Stimulated activated effector memory CD8-positive, alpha-beta T cell treated with anti-CD3 and anti-CD28 coated beads, Interleukin-12 subunit alpha, Interleukin-12 subunit beta, amount 100 ng/mL, for 72 hours (primary cell): ENCODE measurements around the gene EMC9.
"Not testable (repeated sequence)": the region's sequence is repeated elsewhere in the genome, so short reads cannot be mapped to it uniquely, and the experiment has no call there.

Experiments
- ATAC-seq: fragments of 150-1000 bp; cut with Tn5 transposase; 2 replicates; pipeline ENCODE4 v1.10.0; 2021
- DNase-seq, 2 donors: peaks; one replicate each; pipeline ENCODE4 v3.0.0; 2021 to 2022; ENCODE audit warnings: low spot score in 2 of 2
- H3K27ac Mint-ChIP-seq: one replicate; pipeline ENCODE4 v1.8.0; 2022; ENCODE audit warnings: mild to moderate bottlenecking, mixed read lengths
- H3K36me3 Mint-ChIP-seq: one replicate; pipeline ENCODE4 v1.8.0; 2022; ENCODE audit warnings: mild to moderate bottlenecking, mixed read lengths
- H3K4me1 Mint-ChIP-seq: one replicate; pipeline ENCODE4 v1.8.0; 2022; ENCODE audit warnings: mixed read lengths
- H3K4me3 Mint-ChIP-seq: one replicate; pipeline ENCODE4 v1.8.0; 2022; ENCODE audit warnings: mild to moderate bottlenecking, mixed read lengths
- H3K9me3 Mint-ChIP-seq: one replicate; pipeline ENCODE4 v1.8.0; 2022; ENCODE audit warnings: mixed read lengths

Gene EMC9

DNA sequence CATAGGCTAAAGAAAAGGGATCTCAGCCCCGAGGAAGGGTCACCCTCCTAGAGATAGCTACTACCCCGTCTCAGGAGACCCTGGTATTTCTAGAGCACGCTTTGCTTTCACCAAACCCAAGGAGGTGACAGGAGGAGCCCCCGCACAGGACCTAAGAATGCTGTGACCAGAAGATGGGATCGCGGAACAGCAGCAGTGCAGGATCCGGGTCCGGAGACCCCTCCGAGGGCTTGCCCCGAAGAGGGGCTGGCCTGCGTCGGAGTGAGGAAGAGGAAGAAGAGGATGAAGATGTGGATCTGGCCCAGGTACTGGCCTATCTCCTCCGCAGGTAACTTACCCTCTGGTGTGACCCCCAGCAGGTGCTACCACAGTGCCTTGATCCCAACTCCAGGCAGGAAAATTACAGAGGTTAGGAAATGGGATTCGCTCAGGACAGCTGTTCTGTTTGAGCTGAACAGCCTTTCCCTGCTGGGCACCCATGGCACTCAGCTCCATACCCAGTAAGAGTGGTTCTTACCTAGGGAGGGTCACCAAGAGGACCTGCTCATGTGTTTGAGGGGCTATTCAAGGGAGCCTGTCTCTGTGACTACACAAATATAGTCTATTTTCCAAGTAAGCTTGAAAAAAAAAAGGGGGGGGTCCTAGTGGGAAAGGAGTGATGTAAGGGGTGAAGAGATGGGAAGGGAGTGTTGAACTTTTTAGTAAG, 25.8 kb downstream of the EMC9 start:
- Mint-ChIP-seq H3K27ac (peak overlapping the region; percentile 98), H3K9me3 (no peaks in the 10 kb centered on the region)
- ATAC-seq: no peak

DNA sequence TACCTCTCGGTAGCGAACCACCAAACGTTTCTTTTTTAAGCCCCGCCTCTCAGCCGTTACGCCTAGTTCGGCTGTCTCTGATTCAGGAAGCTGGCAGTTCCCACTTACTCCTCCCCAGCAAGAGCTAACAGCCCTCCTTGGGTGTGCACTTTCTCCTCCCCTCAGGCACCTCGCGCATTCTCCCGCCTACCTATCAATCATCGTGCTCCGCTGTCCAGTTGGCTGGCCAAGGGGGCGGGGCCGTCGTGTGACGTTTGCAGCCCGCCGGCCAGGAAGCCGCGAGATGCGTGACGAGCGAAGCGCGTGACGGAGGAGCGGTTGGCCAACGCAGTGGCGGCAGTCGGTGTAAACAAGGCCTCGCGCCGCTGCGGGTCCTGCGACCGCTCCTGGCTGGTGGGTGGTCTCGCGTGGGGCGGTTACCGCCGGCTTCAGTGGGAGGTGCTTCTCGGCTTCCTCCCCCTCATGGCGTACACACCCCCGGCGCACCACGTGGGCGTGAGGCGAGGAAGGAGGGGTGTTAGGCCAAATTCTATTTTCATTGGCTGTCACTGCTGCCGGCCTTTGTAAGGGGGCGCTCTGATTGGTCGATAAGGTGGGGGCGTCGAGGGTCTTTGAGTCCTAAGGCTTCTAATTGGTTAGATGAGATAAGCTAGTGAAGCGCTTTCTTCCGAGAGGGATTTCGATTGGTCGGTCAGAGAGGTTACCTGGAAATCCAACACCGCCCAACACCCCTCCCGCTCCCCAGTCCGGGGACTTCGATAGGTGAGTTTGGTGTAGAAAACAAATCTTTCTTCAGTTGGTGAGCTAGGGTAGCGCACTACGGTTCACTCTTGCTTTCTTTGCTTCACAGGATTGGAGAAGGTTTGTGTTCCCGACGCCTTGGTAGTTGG, 26.6 kb downstream of the EMC9 start, which contains the start of the genes DCAF11 and NRL:
TSS of gene DCAF11 (plus strand) at position 246 of the 890 bp plus-strand sequence. CDS start 818 bp downstream, outside the sequence.
TSS of gene NRL (minus strand) at position 418 of the 890 bp plus-strand sequence. CDS start 32,101 bp downstream, outside the sequence.
- DNase-seq: peak; percentile 98 to 99
- peak; percentile 93 for ATAC-seq
- Mint-ChIP-seq H3K9me3 (no peaks in the 10 kb centered on the region), H3K36me3 (peaks cover 60% of the 10 kb centered on the region), H3K4me1 (peaks cover 24% of the 10 kb centered on the region), H3K27ac (peak within 1 kb of the TSS; percentile 98), H3K4me3 (peak within 1 kb of the TSS; percentile 94)

More for the DNA sequence above, 25.8 kb downstream of the EMC9 start:
- Mint-ChIP-seq H3K4me1 (peaks cover 24% of the 10 kb centered on the region), H3K36me3 (peaks cover 68% of the 10 kb centered on the region), H3K4me3 (peak overlapping the region; percentile 94)
- DNase-seq: no peak

DNA sequence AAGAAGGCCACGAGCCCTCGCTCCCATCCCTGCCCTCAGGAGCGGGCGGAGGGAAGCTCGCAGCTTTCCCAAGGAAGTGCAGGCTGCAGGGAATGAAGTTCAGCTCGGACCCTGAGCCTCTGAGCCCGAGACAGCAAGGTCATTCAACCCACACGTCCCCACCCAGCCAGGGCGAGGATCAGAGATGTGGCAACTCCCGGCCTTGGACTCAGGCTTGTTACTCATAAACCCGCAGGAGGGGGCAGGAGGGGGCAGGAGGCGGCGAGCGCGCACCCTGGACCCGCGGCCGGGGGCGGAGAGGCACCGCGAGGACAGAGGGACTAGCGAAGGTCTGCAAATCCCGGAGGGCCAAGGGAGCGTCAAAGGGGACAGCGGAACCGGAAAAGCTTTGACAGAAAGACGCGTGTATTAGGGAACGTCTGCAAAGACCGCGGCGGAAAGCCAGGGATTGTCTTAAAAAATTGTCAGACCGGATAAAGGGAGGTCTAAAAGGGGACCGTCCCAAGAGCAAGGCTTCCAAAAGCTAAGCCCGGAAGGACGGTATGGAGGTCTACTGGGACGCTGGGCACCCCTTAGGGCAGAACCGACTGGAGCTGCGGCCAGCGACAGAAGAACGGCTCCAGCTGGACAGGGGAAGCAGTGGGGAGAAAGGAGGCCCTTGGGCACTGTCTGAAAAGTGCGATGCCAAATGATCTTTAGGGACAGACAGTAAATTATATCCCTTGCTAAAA, 27.4 kb downstream of the EMC9 start:
- peak; percentile 49 for ATAC-seq
- peak overlapping the region; percentile 98 for H3K27ac Mint-ChIP-seq
- no peaks in the 10 kb centered on the region for H3K9me3 Mint-ChIP-seq
- DNase-seq: peak in 1 of 2 donors; percentile 64
- H3K4me1 Mint-ChIP-seq: peaks cover 27% of the 10 kb centered on the region
- H3K36me3 Mint-ChIP-seq: peaks cover 51% of the 10 kb centered on the region
- H3K4me3 Mint-ChIP-seq: peak overlapping the region; percentile 94

DNA sequence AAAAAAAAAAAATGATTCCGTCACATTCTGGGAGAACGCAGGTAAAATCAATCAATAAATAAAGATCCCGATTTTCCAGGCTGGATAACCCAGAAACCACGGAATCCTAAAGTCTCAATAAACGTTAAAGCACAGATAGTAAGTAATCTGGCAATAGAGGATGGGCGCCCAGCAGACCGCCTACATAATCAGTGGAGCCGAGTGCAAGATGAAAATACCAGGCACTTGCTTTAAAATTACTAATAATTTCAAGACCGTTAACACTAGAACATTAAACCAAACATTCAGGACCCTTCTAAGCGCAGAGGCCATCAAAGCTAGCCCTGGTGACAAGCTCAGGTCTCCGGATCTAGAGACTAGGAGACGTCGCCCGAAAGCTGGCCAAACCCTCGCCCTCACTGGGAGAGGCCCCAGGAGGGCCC, 28.0 kb downstream of the EMC9 start:
- H3K4me3 Mint-ChIP-seq: peak overlapping the region; percentile 94
- H3K9me3 Mint-ChIP-seq: no peaks in the 10 kb centered on the region
- DNase-seq (no peak), ATAC-seq (no peak)
- peaks cover 28% of the 10 kb centered on the region for H3K4me1 Mint-ChIP-seq
- H3K36me3 Mint-ChIP-seq: peaks cover 46% of the 10 kb centered on the region
- peak overlapping the region; percentile 98 for H3K27ac Mint-ChIP-seq

DNA sequence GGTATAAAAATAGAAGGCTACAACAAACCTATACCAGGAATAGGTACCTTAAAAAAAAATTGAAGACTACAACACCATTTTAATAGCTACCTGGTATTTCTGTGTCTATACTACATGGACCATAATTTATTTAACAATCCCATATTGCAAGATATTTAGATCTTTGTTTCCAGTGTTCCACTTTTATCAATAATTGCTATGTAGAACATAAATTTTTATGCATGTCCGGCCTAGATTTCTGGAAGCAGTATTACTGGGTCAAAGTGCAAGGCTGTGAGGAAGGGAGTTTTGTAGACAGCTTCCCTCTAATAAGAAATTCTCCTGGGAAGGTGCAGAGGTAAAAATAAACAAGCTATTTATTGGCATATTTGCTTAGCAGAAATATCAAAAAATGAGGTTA, 30.9 kb downstream of the EMC9 start:
- H3K36me3 Mint-ChIP-seq: peaks cover 20% of the 10 kb centered on the region
- no peak overlapping the region for H3K4me3 Mint-ChIP-seq
- no peak for DNase-seq
- ATAC-seq: no peak
- H3K27ac Mint-ChIP-seq: no peak overlapping the region
- peaks cover 21% of the 10 kb centered on the region for H3K4me1 Mint-ChIP-seq
- H3K9me3 Mint-ChIP-seq: no peaks in the 10 kb centered on the region

DNA sequence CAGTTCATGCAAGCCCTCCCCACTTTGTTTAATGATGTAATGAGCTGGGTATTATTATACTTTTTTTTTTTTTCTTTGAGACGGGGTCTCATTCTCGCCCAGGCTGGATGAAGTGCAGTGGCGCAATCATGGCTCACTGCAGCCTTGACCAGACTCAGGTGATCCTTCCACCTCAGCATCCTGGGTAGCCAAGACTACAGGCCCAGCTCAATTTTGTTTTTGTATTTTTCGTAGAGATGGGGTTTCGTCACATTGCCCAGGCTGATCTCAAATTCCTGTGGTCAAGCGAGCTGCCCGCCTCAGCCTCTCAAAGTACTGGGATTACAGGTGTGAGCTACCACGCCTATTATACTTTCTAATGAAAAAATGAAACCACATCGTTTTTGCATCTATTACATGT, 31.3 kb downstream of the EMC9 start:
- no peak overlapping the region for H3K27ac Mint-ChIP-seq

DNA sequence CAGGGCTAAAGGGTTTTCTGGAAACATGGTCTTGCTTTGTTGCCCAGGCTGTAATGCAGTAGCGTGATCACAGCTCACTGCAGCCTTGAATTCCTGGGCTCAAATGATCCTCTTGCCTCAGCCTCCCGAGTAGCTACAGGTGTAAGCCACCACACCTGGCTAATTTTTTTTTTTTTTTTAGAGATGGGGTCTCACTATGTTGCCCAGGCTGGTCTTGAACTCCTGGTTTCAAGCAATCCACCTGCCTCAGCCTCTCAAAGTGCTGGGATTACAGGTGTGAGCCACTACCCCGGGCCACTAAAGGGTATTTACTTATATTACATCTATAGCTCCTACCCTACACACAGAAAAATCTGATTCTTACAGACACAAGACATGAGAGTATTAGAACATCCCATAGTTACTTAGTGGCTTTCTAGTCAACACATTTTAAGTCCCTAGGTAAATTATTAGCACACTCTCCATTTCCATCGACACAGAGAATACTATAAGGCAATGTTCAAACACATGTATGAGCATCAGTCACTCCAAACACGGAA, 33.0 kb downstream of the EMC9 start:
- ATAC-seq (no peak), DNase-seq (no peak)
- H3K4me3 Mint-ChIP-seq: peak overlapping the region; percentile 31
- H3K36me3 Mint-ChIP-seq: peaks cover 15% of the 10 kb centered on the region
- no peaks in the 10 kb centered on the region for H3K9me3 Mint-ChIP-seq
- H3K27ac Mint-ChIP-seq: peak overlapping the region; percentile 72
- H3K4me1 Mint-ChIP-seq: peaks cover 17% of the 10 kb centered on the region

More for the DNA sequence above, 31.3 kb downstream of the EMC9 start:
- DNase-seq: no peak
- Mint-ChIP-seq H3K9me3 (no peaks in the 10 kb centered on the region), H3K36me3 (peaks cover 16% of the 10 kb centered on the region), H3K4me1 (peaks cover 17% of the 10 kb centered on the region), H3K4me3 (no peak overlapping the region)
- no peak for ATAC-seq

DNA sequence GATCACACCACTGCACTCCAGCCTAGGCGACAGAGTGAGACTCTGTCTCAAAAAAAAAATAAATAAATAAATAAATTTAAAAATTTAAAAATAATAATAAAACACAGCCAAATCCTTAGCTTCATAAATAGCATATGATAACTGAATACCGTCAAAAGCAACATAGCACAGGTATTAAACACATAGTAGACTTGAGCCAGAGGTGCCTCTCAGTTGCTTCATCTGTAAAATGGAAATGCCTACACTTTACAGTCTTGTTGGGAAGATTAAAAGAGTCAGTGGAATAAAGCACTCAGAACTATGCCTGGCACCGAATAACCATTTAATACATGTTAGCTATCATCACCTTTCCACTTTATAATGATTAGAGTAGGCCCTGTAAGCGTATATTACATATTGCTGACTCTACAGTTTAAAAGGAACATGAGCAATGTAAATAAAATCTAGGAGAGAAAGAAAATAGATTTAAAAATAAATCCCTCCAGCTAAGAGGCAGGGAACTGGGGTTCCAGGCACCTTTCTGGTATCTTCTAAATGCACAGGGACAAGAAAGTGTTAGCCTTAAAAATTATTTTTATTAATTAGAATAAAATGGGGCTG, 34.6 kb downstream of the EMC9 start:
- Mint-ChIP-seq H3K36me3 (peaks cover 30% of the 10 kb centered on the region), H3K4me1 (peaks cover 17% of the 10 kb centered on the region), H3K9me3 (no peaks in the 10 kb centered on the region), H3K4me3 (no peak overlapping the region), H3K27ac (no peak overlapping the region)
- DNase-seq: no peak
- no peak for ATAC-seq

DNA sequence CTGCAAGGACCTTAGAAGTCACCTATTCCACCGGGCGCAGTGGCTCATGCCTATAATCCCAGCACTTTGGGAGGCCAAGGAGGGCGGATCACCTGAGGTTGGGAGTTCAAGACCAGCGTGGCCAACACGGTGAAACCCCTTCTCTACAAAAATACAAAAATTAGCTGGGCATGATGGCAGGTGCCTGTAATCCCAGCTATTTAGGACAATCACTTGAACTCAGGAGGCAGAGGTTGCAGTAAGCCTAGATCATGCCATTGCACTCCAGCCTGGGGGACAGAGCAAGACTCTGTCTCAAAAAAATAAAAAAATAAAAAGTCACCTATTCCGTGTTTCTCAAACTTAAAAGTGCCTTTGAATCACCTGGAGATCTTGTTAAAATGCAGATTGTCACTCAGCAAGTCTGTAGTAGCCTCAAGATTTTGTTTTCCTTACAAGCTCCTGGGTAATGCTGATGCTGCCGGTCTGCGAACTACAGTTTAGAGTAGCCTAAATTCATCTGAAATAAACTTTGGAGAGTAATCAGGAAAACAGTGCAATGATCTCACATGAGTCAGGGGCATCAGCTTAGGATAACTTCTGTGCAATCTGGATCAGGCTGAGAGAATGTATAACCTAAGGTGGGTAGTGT, 35.7 kb downstream of the EMC9 start:
- not testable (repeated sequence) for DNase-seq, H3K4me3 Mint-ChIP-seq, ATAC-seq, H3K9me3 Mint-ChIP-seq
- Mint-ChIP-seq H3K4me1 (peaks cover 17% of the 10 kb centered on the region), H3K27ac (peak overlapping the region; percentile 85), H3K36me3 (peaks cover 41% of the 10 kb centered on the region)

DNA sequence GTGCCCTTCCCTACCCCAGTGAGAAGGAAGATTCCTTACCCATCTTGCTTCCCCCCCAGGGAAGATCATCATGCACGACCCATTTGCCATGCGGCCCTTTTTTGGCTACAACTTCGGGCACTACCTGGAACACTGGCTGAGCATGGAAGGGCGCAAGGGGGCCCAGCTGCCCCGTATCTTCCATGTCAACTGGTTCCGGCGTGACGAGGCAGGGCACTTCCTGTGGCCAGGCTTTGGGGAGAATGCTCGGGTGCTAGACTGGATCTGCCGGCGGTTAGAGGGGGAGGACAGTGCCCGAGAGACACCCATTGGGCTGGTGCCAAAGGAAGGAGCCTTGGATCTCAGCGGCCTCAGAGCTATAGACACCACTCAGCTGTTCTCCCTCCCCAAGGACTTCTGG, 37.9 kb downstream of the EMC9 start:
- no peak for DNase-seq
- H3K4me1 Mint-ChIP-seq: peaks cover 9% of the 10 kb centered on the region
- H3K36me3 Mint-ChIP-seq: peaks cover 62% of the 10 kb centered on the region
- H3K4me3 Mint-ChIP-seq: no peak overlapping the region
- no peaks in the 10 kb centered on the region for H3K9me3 Mint-ChIP-seq
- no peak for ATAC-seq
- H3K27ac Mint-ChIP-seq: no peak overlapping the region

DNA sequence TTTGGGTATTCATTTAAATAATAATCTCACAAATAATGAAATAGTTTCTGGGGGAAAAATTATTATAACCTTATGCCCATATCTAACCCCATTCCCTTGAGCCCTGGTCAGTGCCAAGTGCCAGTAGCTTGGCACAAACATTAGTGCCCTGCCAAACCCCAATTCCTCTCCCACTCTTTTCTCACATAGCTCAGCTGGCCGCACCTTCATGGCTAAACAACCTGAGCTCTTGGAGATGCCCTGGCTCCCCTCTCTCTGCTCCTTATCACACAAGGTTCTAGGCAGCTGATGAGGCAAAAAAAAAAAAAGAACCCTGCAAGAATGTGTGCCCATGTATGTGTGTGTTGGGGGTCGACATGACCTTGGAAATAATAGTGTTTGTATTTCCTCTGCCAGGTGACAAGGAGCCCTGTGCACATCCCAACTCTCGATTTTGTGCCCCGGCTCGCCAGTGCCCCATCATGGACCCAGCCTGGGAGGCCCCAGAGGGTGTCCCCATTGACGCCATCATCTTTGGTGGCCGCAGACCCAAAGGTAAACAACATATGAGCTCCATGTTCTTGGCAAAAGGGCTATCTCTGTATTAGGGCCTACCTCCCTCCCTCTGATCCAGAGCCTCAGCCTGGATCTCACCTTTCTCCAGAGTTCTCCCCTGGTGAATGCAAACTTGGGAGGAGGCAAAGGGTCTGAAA, 38.9 kb downstream of the EMC9 start:
- DNase-seq: no peak
- H3K4me3 Mint-ChIP-seq: no peak overlapping the region
- peaks cover 72% of the 10 kb centered on the region for H3K36me3 Mint-ChIP-seq
- no peaks in the 10 kb centered on the region for H3K9me3 Mint-ChIP-seq
- no peak overlapping the region for H3K27ac Mint-ChIP-seq
- peaks cover 7% of the 10 kb centered on the region for H3K4me1 Mint-ChIP-seq
- no peak for ATAC-seq

DNA sequence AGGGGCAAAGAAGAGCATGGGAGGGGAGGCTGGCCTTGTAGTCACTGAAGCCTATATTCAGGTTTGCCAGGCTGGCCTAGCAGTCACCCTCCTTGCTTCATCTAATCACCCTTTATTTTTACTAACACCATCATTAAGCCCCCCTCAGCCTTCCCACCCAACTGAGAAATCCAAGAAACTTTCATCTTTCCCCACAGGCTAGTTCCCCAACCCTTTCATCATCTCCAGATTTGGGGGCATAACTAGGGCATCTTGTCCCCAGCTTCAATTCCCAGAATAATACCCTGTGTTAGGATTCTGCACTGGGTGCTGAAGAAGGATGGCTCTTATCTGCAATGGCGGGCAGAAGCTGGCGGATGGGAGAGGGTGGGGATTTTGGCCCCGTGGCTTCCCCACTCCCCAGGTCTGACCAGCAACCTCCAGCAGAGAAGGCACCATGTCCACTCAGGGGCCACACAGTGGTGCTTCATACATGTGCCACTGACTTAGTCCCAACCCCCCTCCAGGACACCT, 40.4 kb downstream of the EMC9 start:
- Mint-ChIP-seq H3K36me3 (peaks cover 87% of the 10 kb centered on the region), H3K9me3 (no peaks in the 10 kb centered on the region), H3K4me3 (no peak overlapping the region), H3K27ac (peak overlapping the region; percentile 10), H3K4me1 (peaks cover 12% of the 10 kb centered on the region)
- DNase-seq (no peak), ATAC-seq (no peak)

DNA sequence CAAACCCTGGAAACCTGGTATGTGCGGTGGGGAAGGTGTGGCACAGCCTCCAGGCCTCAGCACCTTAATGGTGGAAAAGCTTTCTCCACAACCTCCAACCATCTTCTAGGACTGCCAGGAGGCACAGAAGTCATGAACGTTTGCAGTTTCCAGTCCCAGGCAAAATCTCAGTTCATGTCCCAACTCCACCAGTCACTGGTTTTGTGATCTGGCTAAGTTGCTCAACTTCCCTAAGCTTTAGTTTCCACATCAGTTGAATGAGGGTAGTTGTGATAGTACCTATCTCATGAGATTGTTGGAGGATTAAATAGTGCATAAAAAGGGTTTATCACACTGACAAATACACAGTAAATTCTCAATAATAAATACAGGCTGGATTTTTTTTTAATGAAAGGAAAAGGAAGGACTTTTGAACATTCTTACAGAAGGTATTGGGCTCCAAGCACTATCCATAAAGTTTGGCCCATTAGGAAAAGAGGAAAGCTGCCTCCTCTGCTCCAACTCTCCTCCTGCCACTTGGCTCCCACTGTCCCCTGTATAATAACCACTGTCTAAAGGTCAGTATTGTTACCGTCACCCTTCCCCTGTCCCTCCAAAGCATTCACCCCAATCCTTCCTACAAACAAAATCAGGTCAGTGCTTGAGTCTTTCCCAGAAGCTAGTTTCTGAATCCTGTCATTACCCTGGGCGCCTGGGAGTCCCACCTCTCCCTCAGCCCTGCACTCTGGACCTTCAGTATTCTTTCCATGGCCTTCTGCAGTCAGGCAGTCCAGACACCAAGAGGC, 41.0 kb downstream of the EMC9 start:
- peaks cover 15% of the 10 kb centered on the region for H3K4me1 Mint-ChIP-seq
- peak overlapping the region; percentile 10 for H3K27ac Mint-ChIP-seq
- no peak for DNase-seq
- H3K36me3 Mint-ChIP-seq: peaks cover 93% of the 10 kb centered on the region
- no peak overlapping the region for H3K4me3 Mint-ChIP-seq
- ATAC-seq: no peak
- no peaks in the 10 kb centered on the region for H3K9me3 Mint-ChIP-seq
